GM12878 (cell line): ENCODE measurements around the gene CDH16. TPM values are rescaled to one million over a fixed set of nuclear protein-coding genes. Genes with fewer than 3 reads are reported as not detected.

ENCODE experiments used
- ATAC-seq: fragments of 200-7000 bp; cut with Tn5 transposase; 3 replicates; pipeline ENCODE4 v1.9.1; 2020; ENCODE audit warnings: mild to moderate bottlenecking, moderate library complexity
- BruUV-seq: library from RNA; stranded (reverse); fragments of 400-500 nt; replicated peaks from 2 replicates; lab custom pipeline; 2021; lab: Mats Ljungman, UMichigan
- CTCF ChIA-PET: fragments of 300-600 bp; sonication (Branson Sonifier 250); formaldehyde crosslinking; extraction: SDS; loops from one replicate; lab custom pipeline; 2021; ENCODE audit warnings: inconsistent platforms; lab: Yijun Ruan, JAX
- POLR2A ChIA-PET: fragments of 350-600 bp; formaldehyde crosslinking; extraction: SDS; loops from one replicate; lab custom pipeline; 2021; ENCODE audit warnings: inconsistent platforms; lab: Charles Lee
- RAD21 ChIA-PET: fragments of 300-600 bp; sonication (Branson Sonifier 250); formaldehyde crosslinking; loops from one replicate; lab custom pipeline; 2023; ENCODE audit warnings: antibody characterized with exemption; ENCODE audit not compliant: unreplicated experiment; lab: Charles Lee
- SMC1A ChIA-PET: fragments of 300-600 bp; sonication (Branson Sonifier 250); formaldehyde crosslinking; loops from one replicate; lab custom pipeline; 2023; ENCODE audit not compliant: unreplicated experiment, uncharacterized antibody; lab: Charles Lee
- DNase-seq: peaks from one replicate; pipeline ENCODE4 v3.0.0-alpha.2; 2011; ENCODE audit warnings: low read depth, low spot score
- FAIRE-seq: peaks from 3 replicates; lab custom pipeline; 2011; peaks lifted over from hg19 to GRCh38; lab: Jason Lieb, UNC
- H2AFZ ChIP-seq: 2 replicates; pipeline ENCODE4 v1.6.0; 2011; ENCODE audit warnings: low read depth, low read length, control low read depth; ENCODE audit not compliant: control insufficient read depth
- H3K27ac ChIP-seq: 2 replicates; pipeline ENCODE4 v1.5.1; 2011; ENCODE audit warnings: control low read depth; ENCODE audit not compliant: control insufficient read depth, insufficient read depth
- H3K27me3 ChIP-seq, 2 experiments: replicated peaks in 1 of 2; 2 replicates each; pipeline versions ENCODE4 v1.6.0 to v1.6.1; 2011; ENCODE audit warnings: low read length in 1 of 2; ENCODE audit not compliant: control insufficient read depth in 2 of 2, insufficient read depth in 2 of 2
- H3K36me3 ChIP-seq, 2 experiments: 2 replicates each; pipeline ENCODE4 v1.5.1; 2011; ENCODE audit warnings: low read length in 1 of 2; ENCODE audit not compliant: control insufficient read depth in 2 of 2, insufficient read depth in 2 of 2
- H3K4me1 ChIP-seq: 2 replicates; pipeline ENCODE4 v1.6.1; 2011; ENCODE audit warnings: mild to moderate bottlenecking, low read length, moderate library complexity, mixed read lengths; ENCODE audit not compliant: control insufficient read depth, insufficient read depth
- H3K4me2 ChIP-seq: 2 replicates; pipeline ENCODE4 v1.6.0; 2011; ENCODE audit warnings: control low read depth; ENCODE audit not compliant: control insufficient read depth, insufficient read depth
- H3K4me3 ChIP-seq: fragments of 200-600 bp; sonication (generic); 2 replicates; pipeline ENCODE4 v1.5.1; 2016
- H3K79me2 ChIP-seq: 2 replicates; pipeline ENCODE4 v1.6.0; 2011; ENCODE audit warnings: low read length; ENCODE audit not compliant: control insufficient read depth, insufficient read depth
- H3K9ac ChIP-seq: 2 replicates; pipeline ENCODE4 v1.8.0; 2011; ENCODE audit warnings: low read length, control low read depth, mixed read lengths; ENCODE audit not compliant: control insufficient read depth, insufficient read depth
- H3K9me3 ChIP-seq: replicated peaks from 3 replicates; pipeline ENCODE4 v1.5.1; 2011; ENCODE audit warnings: mild to moderate bottlenecking, low read length; ENCODE audit not compliant: control insufficient read depth, insufficient read depth
- H4K20me1 ChIP-seq: 2 replicates; pipeline ENCODE4 v1.6.0; 2011; ENCODE audit not compliant: control insufficient read depth, insufficient read depth
- BACH1 ChIP-seq: fragments of 450-650 bp; IDR thresholded peaks from 2 replicates; pipeline ENCODE4 v1.6.1; 2017; ENCODE audit warnings: mild to moderate bottlenecking, borderline replicate concordance
- FOS ChIP-seq: IDR thresholded peaks from 3 replicates; pipeline ENCODE4 v1.6.1; 2011; ENCODE audit warnings: borderline replicate concordance; ENCODE audit not compliant: insufficient read length; ENCODE audit errors: extremely low read depth
- LARP7 ChIP-seq: fragments of 450-650 bp; IDR thresholded peaks from 2 replicates; pipeline ENCODE4 v1.6.1; 2017; ENCODE audit warnings: mild to moderate bottlenecking
- RAD21 ChIP-seq: IDR thresholded peaks from 2 replicates; pipeline ENCODE4 v1.6.1; 2011; ENCODE audit warnings: mild to moderate bottlenecking, low read depth, low read length, moderate library complexity; ENCODE audit not compliant: insufficient read depth
- RELB ChIP-seq: fragments of 450-650 bp; IDR thresholded peaks from 2 replicates; pipeline ENCODE4 v1.6.1; 2017; ENCODE audit warnings: low read depth, mild to moderate bottlenecking, moderate library complexity
- SIN3A ChIP-seq: IDR thresholded peaks from 2 replicates; pipeline ENCODE4 v1.6.1; 2012; ENCODE audit warnings: low read depth, low read length, improper control_type of control experiment
- SMC3 ChIP-seq: IDR thresholded peaks from 2 replicates; pipeline ENCODE4 v1.6.1; 2011; ENCODE audit warnings: low read length, improper control_type of control experiment, borderline replicate concordance
- SREBF1 ChIP-seq: IDR thresholded peaks from 2 replicates; pipeline ENCODE4 v1.6.1; 2012; ENCODE audit warnings: mild to moderate bottlenecking, low read length
- TCF7 ChIP-seq: IDR thresholded peaks from 2 replicates; pipeline ENCODE4 v1.6.1; 2014; ENCODE audit warnings: antibody characterized with exemption, borderline replicate concordance
- WRNIP1 ChIP-seq: IDR thresholded peaks from 2 replicates; pipeline ENCODE4 v1.6.1; 2011; ENCODE audit warnings: low read depth, low read length, improper control_type of control experiment, borderline replicate concordance
- whole genome bisulfite sequencing: methylation state at CpG from one replicate; pipeline ENCODE4 v1.1.6; 2016; ENCODE audit warnings: low lambda C conversion rate; ENCODE audit not compliant: insufficient replicate concordance, insufficient coverage; ENCODE audit errors: missing lambda C conversion rate; 5-methylcytosine and 5-hydroxymethylcytosine counted together
- in situ Hi-C: fragments of 300-500 bp; cut with MboI; formaldehyde crosslinking; loops from 9 replicates; pipeline ENCODE4 v1.14.3; 2018; ENCODE audit warnings: mixed read lengths
- intact Hi-C: fragments of 100-400 bp; cut with micrococcal nuclease; formaldehyde crosslinking; loops from one replicate; pipeline ENCODE4 v1.14.2; 2022; ENCODE audit not compliant: unreplicated experiment
- polyA plus RNA-seq, 11 experiments: library from polyadenylated mRNA; depleted of rRNA in 4 of 11; unstranded in 6 of 11; stranded (reverse) in 5 of 11; fragments of >200 nt; fragmentation: Nextera tagmentation in 4 of 11; fragmentation: Illumina TruSeq in 1 of 11; extraction: Ambion mirVana in 4 of 11; extraction: Trizol in 1 of 11; gene quantifications; 1 replicate in 1 of 11; 2 replicates in 10 of 11; pipeline versions ENCODE4 v1.2.1 to v1.2.3, GENCODE V29; 2011 to 2016; ENCODE audit warnings: inconsistent platforms in 2 of 11, missing spikeins in 2 of 11, low read depth in 1 of 11
- total RNA-seq, 4 experiments: library from RNA; depleted of rRNA in 3 of 4; stranded (reverse); fragments of >200 nt in 3 of 4; fragmentation: Illumina TruSeq in 1 of 4; extraction: Trizol in 1 of 4; gene quantifications; 2 replicates each; pipeline versions ENCODE4 v1.2.1 to v1.2.3, GENCODE V29; 2013 to 2021
- TF ChIP-seq, protein P1 (sequence below): fragments of 450-650 bp; conservative IDR thresholded peaks from 2 replicates; pipeline ENCODE4 v1.6.1; 2017; ENCODE audit warnings: mild to moderate bottlenecking, moderate library complexity
- TF ChIP-seq, protein P2 (sequence below): fragments of 150-350 bp; IDR thresholded peaks from 2 replicates; pipeline ENCODE4 v1.6.1; 2016; ENCODE audit warnings: low read depth, low read length

CDH16 gene
- total and polyA plus RNA-seq, 10 of the 15 experiments (the other 5 are each of a cell fraction or from before 2014, with no cell fraction given) = 0.05 TPM; not detected in 9

- no peak for FAIRE-seq
- TF ChIP-seq SMC3 (no peak), LARP7 (no peak), SREBF1 (no peak), RAD21 (no peak), BACH1 (no peak), FOS (no peak), WRNIP1 (no peak), TCF7 (no peak), SIN3A (no peak), RELB (no peak)
- TF ChIP-seq, protein P1, sequence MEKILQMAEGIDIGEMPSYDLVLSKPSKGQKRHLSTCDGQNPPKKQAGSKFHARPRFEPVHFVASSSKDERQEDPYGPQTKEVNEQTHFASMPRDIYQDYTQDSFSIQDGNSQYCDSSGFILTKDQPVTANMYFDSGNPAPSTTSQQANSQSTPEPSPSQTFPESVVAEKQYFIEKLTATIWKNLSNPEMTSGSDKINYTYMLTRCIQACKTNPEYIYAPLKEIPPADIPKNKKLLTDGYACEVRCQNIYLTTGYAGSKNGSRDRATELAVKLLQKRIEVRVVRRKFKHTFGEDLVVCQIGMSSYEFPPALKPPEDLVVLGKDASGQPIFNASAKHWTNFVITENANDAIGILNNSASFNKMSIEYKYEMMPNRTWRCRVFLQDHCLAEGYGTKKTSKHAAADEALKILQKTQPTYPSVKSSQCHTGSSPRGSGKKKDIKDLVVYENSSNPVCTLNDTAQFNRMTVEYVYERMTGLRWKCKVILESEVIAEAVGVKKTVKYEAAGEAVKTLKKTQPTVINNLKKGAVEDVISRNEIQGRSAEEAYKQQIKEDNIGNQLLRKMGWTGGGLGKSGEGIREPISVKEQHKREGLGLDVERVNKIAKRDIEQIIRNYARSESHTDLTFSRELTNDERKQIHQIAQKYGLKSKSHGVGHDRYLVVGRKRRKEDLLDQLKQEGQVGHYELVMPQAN = no peak
- TF ChIP-seq, protein P2, sequence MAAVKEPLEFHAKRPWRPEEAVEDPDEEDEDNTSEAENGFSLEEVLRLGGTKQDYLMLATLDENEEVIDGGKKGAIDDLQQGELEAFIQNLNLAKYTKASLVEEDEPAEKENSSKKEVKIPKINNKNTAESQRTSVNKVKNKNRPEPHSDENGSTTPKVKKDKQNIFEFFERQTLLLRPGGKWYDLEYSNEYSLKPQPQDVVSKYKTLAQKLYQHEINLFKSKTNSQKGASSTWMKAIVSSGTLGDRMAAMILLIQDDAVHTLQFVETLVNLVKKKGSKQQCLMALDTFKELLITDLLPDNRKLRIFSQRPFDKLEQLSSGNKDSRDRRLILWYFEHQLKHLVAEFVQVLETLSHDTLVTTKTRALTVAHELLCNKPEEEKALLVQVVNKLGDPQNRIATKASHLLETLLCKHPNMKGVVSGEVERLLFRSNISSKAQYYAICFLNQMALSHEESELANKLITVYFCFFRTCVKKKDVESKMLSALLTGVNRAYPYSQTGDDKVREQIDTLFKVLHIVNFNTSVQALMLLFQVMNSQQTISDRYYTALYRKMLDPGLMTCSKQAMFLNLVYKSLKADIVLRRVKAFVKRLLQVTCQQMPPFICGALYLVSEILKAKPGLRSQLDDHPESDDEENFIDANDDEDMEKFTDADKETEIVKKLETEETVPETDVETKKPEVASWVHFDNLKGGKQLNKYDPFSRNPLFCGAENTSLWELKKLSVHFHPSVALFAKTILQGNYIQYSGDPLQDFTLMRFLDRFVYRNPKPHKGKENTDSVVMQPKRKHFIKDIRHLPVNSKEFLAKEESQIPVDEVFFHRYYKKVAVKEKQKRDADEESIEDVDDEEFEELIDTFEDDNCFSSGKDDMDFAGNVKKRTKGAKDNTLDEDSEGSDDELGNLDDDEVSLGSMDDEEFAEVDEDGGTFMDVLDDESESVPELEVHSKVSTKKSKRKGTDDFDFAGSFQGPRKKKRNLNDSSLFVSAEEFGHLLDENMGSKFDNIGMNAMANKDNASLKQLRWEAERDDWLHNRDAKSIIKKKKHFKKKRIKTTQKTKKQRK = no peak
- TF ChIP-seq, all 136 proteins: peak for 0
- intact Hi-C loops (no loop called here), in situ Hi-C loops (no loop called here)
- Histone ChIP-seq H2AFZ (no peak overlapping the region), H3K9ac (no peak overlapping the region), H3K27me3 (no peaks in the 10 kb centered on the region), H3K9me3 (no peaks in the 10 kb centered on the region), H3K4me3 (no peak overlapping the region), H3K79me2 (no peaks in the 10 kb centered on the region), H3K27ac (no peak overlapping the region), H3K36me3 (no peaks in the 10 kb centered on the region), H3K4me1 (peaks cover 8% of the 10 kb centered on the region), H4K20me1 (no peaks in the 10 kb centered on the region), H3K4me2 (no peak overlapping the region)
- ATAC-seq (no peak), DNase-seq (no peak)
- ChIA-PET RAD21 (interaction anchor here (1.7 kb wide), 1 partner anchor 12 kb away, joined by 5 read pairs; no protein-coding TSS in a partner anchor), POLR2A (interaction anchor here (0.6 kb wide), 1 partner anchor 138 kb away, joined by 3 read pairs; no protein-coding TSS in a partner anchor), SMC1A (no interaction called here), CTCF (interaction anchor here (0.7 kb wide), 1 partner anchor 148 kb away, joined by 4 read pairs; no protein-coding TSS in a partner anchor)
- BruUV-seq = no TSS peak
- WGBS = 57% methylated on average over 6 of the region's 6 CpGs
Measured at GRCh38 chr16:66964049-66964448, 45.4 kb upstream of the CDH16 start.
